Neuronal stem cell (in vitro differentiated cells): ENCODE data around the gene OSM.
"Not testable (repeated sequence)": the region's sequence is repeated elsewhere in the genome, so short reads cannot be mapped to it uniquely, and the experiment has no call there.

Source experiments
- DNase-seq: peaks from one replicate; pipeline ENCODE4 v3.0.0-alpha.2; 2013; ENCODE audit warnings: low spot score
- H2AFZ ChIP-seq: one replicate; pipeline ENCODE4 v1.6.1; 2013; ENCODE audit warnings: mild to moderate bottlenecking, low read length, inconsistent platforms
- H2AK5ac ChIP-seq: 2 replicates; pipeline ENCODE4 v1.6.1; 2013; ENCODE audit warnings: low read depth, mild to moderate bottlenecking, inconsistent platforms, low read length, moderate library complexity, mixed read lengths
- H2BK120ac ChIP-seq: 2 replicates; pipeline ENCODE4 v1.6.1; 2013; ENCODE audit warnings: low read depth, mild to moderate bottlenecking, inconsistent platforms, low read length, moderate library complexity, mixed read lengths
- H2BK12ac ChIP-seq: one replicate; pipeline ENCODE4 v1.6.1; 2013; ENCODE audit warnings: low read length, inconsistent platforms
- H2BK15ac ChIP-seq: 2 replicates; pipeline ENCODE4 v1.6.1; 2013; ENCODE audit warnings: mild to moderate bottlenecking, low read length, inconsistent platforms, mixed read lengths
- H2BK5ac ChIP-seq: one replicate; pipeline ENCODE4 v1.6.1; 2013; ENCODE audit warnings: inconsistent platforms, mild to moderate bottlenecking, low read length, moderate library complexity
- H3K14ac ChIP-seq: one replicate; pipeline ENCODE4 v1.6.1; 2013; ENCODE audit warnings: low read length, inconsistent platforms
- H3K18ac ChIP-seq: 2 replicates; pipeline ENCODE4 v1.6.1; 2013; ENCODE audit warnings: low read length, inconsistent platforms
- H3K23ac ChIP-seq: 2 replicates; pipeline ENCODE4 v1.6.1; 2013; ENCODE audit warnings: low read depth, mild to moderate bottlenecking, mixed read lengths, low read length, inconsistent platforms; ENCODE audit not compliant: poor library complexity
- H3K27ac ChIP-seq: replicated peaks from 3 replicates; pipeline ENCODE4 v1.5.1; 2013; ENCODE audit warnings: low read length, inconsistent platforms
- H3K27me3 ChIP-seq, 3 experiments: 2 replicates each; pipeline ENCODE4 v1.6.1; 2013; ENCODE audit warnings: low read length in 3 of 3, mild to moderate bottlenecking in 2 of 3, inconsistent platforms in 1 of 3, low read depth in 1 of 3, mixed read lengths in 1 of 3, moderate library complexity in 1 of 3; ENCODE audit not compliant: control insufficient read depth in 3 of 3, insufficient read depth in 3 of 3
- H3K36me3 ChIP-seq, 2 donors: replicated peaks in 1 of 2; 2 replicates each; pipeline ENCODE4 v1.6.1; 2013; ENCODE audit warnings: low read length in 2 of 2; ENCODE audit not compliant: control insufficient read depth in 2 of 2, insufficient read depth in 2 of 2
- H3K4ac ChIP-seq: 2 replicates; pipeline ENCODE4 v1.6.1; 2013; ENCODE audit warnings: inconsistent platforms, mild to moderate bottlenecking, low read length, moderate library complexity
- H3K4me1 ChIP-seq, 2 donors: 1 replicate in 1 of 2; 2 replicates in 1 of 2; pipeline ENCODE4 v1.6.1; 2013; ENCODE audit warnings: low read length in 2 of 2, low read depth in 1 of 2; ENCODE audit not compliant: control insufficient read depth in 2 of 2, insufficient read depth in 1 of 2
- H3K4me2 ChIP-seq: one replicate; pipeline ENCODE4 v1.6.1; 2013; ENCODE audit warnings: mild to moderate bottlenecking, low read length, inconsistent platforms; ENCODE audit not compliant: insufficient read depth, poor library complexity, severe bottlenecking
- H3K4me3 ChIP-seq, 2 donors: 2 replicates each; pipeline ENCODE4 v1.5.1; 2013; ENCODE audit warnings: low read length in 2 of 2, mild to moderate bottlenecking in 2 of 2, inconsistent platforms in 1 of 2, moderate library complexity in 1 of 2
- H3K79me1 ChIP-seq: one replicate; pipeline ENCODE4 v1.6.1; 2013; ENCODE audit warnings: low read depth, mild to moderate bottlenecking, inconsistent platforms, low read length, moderate library complexity
- H3K9ac ChIP-seq: one replicate; pipeline ENCODE4 v1.6.1; 2013; ENCODE audit warnings: mild to moderate bottlenecking, low read depth, low read length, inconsistent platforms; ENCODE audit not compliant: poor library complexity
- H3K9me3 ChIP-seq, 2 donors: replicated peaks in 1 of 2; 2 replicates each; pipeline versions ENCODE3 to v1.6.1; 2013; ENCODE audit warnings: low read length in 2 of 2, mild to moderate bottlenecking in 2 of 2, inconsistent platforms in 1 of 2, low read depth in 1 of 2, mixed read lengths in 1 of 2, moderate library complexity in 1 of 2; ENCODE audit not compliant: control insufficient read depth in 2 of 2, insufficient read depth in 1 of 2
- H4K8ac ChIP-seq: one replicate; pipeline ENCODE4 v1.6.1; 2013; ENCODE audit warnings: low read depth, mild to moderate bottlenecking, inconsistent platforms, low read length, moderate library complexity
- H4K91ac ChIP-seq: one replicate; pipeline ENCODE4 v1.6.1; 2013; ENCODE audit warnings: low read length, low read depth, mild to moderate bottlenecking, inconsistent platforms; ENCODE audit not compliant: poor library complexity
- WGBS, 2 donors: extraction: QIAGEN DNeasy Blood & Tissue Kit; methylation state at CpG; one replicate each; pipeline ENCODE4 v1.1.7; 2013; ENCODE audit warnings: missing lambda C conversion rate in 2 of 2, mixed read lengths in 1 of 2; ENCODE audit not compliant: insufficient read length in 2 of 2, insufficient replicate concordance in 1 of 2; ENCODE audit errors: extremely low coverage in 2 of 2; 5-methylcytosine and 5-hydroxymethylcytosine counted together

Gene OSM

GRCh38 chr22:30234325-30234724 lies 32.3 kb downstream of the OSM start:
- H3K14ac ChIP-seq, H2BK12ac ChIP-seq, H3K4me3 ChIP-seq, H3K4me2 ChIP-seq, H2AFZ ChIP-seq, H3K9me3 ChIP-seq, H2BK120ac ChIP-seq, H3K36me3 ChIP-seq, H3K18ac ChIP-seq, H2AK5ac ChIP-seq, H4K91ac ChIP-seq, H3K4ac ChIP-seq, H3K27ac ChIP-seq, H3K23ac ChIP-seq, H2BK5ac ChIP-seq, H2BK15ac ChIP-seq, H4K8ac ChIP-seq, H3K27me3 ChIP-seq, DNase-seq, H3K79me1 ChIP-seq, H3K9ac ChIP-seq: not testable (repeated sequence)
- no CpG with 5 or more reads among the region's 3 CpGs for WGBS, 2 donors
- H3K4me1 ChIP-seq, result peaks cover 23 to 25% of the 10 kb centered on the region in 2 donors

GRCh38 chr22:30233582-30233981 lies 33.1 kb downstream of the OSM start:
- no CpG with 5 or more reads among the region's 6 CpGs for WGBS, 2 donors
- Histone ChIP-seq H2BK5ac (no peak overlapping the region), H3K36me3 (no peaks in the 10 kb centered on the region), H3K4me3 (no peak overlapping the region), H3K27ac (no peak overlapping the region), H2AK5ac (peak overlapping the region; percentile 74), H3K4me1 (peaks cover 25 to 30% of the 10 kb centered on the region in 2 donors), H3K9ac (no peak overlapping the region), H3K4ac (no peak overlapping the region), H3K4me2 (no peak overlapping the region), H3K14ac (no peak overlapping the region), H4K91ac (no peak overlapping the region), H2BK15ac (peak overlapping the region; percentile 59), H2BK120ac (no peak overlapping the region), H2AFZ (no peak overlapping the region), H3K9me3 (peaks cover 0 to 5% of the 10 kb centered on the region in 2 donors), H3K79me1 (no peaks in the 10 kb centered on the region), H3K27me3 (no peaks in the 10 kb centered on the region), H2BK12ac (no peak overlapping the region), H3K23ac (no peak overlapping the region), H4K8ac (no peak overlapping the region), H3K18ac (no peak overlapping the region)
- no peak for DNase-seq

GRCh38 chr22:30232716-30233218 lies 33.9 kb downstream of the OSM start:
- no CpG with 5 or more reads among the region's 17 CpGs for WGBS, 2 donors
- Histone ChIP-seq H3K23ac (no peak overlapping the region), H3K79me1 (no peaks in the 10 kb centered on the region), H3K4ac (no peak overlapping the region), H3K27ac (no peak overlapping the region), H3K9me3 (peaks cover 0 to 5% of the 10 kb centered on the region in 2 donors), H2AFZ (peak overlapping the region; percentile 30), H4K91ac (no peak overlapping the region), H3K18ac (peak overlapping the region; percentile 77), H2BK5ac (peak overlapping the region; percentile 45), H4K8ac (no peak overlapping the region), H3K4me3 (no peak overlapping the region), H3K9ac (no peak overlapping the region), H3K4me1 (peaks cover 26 to 31% of the 10 kb centered on the region in 2 donors), H3K14ac (no peak overlapping the region), H2BK12ac (no peak overlapping the region), H3K27me3 (no peaks in the 10 kb centered on the region), H2BK120ac (peak overlapping the region; percentile 35), H2AK5ac (peak overlapping the region; percentile 74), H3K4me2 (no peak overlapping the region), H2BK15ac (peak overlapping the region; percentile 59), H3K36me3 (no peaks in the 10 kb centered on the region)
- DNase-seq, result no peak

- no peak overlapping the region for H3K23ac ChIP-seq
- no peak for DNase-seq
- no peaks in the 10 kb centered on the region for H3K36me3 ChIP-seq
- no peak overlapping the region for H3K4ac ChIP-seq
- H3K27me3 ChIP-seq, result no peaks in the 10 kb centered on the region
- H3K18ac ChIP-seq, result no peak overlapping the region
- H3K4me1 ChIP-seq, result peaks cover 23 to 29% of the 10 kb centered on the region in 2 donors
- H3K14ac ChIP-seq, result no peak overlapping the region
- H3K27ac ChIP-seq, result no peak overlapping the region
- H4K91ac ChIP-seq, result no peak overlapping the region
- H3K9me3 ChIP-seq, result no peaks in the 10 kb centered on the region
- no peak overlapping the region for H2BK5ac ChIP-seq
- H3K9ac ChIP-seq, result peak overlapping the region; percentile 10
- H3K4me3 ChIP-seq, result no peak overlapping the region
- no peak overlapping the region for H3K4me2 ChIP-seq
- H2BK12ac ChIP-seq, result no peak overlapping the region
- peak overlapping the region; percentile 66 for H2AK5ac ChIP-seq
- H3K79me1 ChIP-seq, result no peaks in the 10 kb centered on the region
- WGBS, 2 donors, result no CpG with 5 or more reads among the region's 9 CpGs
- H2BK15ac ChIP-seq, result peak overlapping the region; percentile 10
- H2BK120ac ChIP-seq, result no peak overlapping the region
- peak overlapping the region; percentile 2 for H2AFZ ChIP-seq
- H4K8ac ChIP-seq, result no peak overlapping the region
Measured at GRCh38 chr22:30230787-30231461, 35.7 kb downstream of the OSM start.
